GM18951 (cell line): ENCODE measurements around the gene NT5DC1.

Experiments used
- POLR2A ChIP-seq: IDR thresholded peaks from 4 replicates; pipeline ENCODE4 v1.6.1; 2011; ENCODE audit warnings: mild to moderate bottlenecking; ENCODE audit not compliant: insufficient read length, insufficient read depth; ENCODE audit errors: extremely low read depth
- in situ Hi-C: fragments of 300-500 bp; cut with MboI; formaldehyde crosslinking; loops from one replicate; pipeline ENCODE4 v1.12.0; 2022; ENCODE audit warnings: low sequenced_read_pairs, mixed read lengths, inconsistent platforms; ENCODE audit not compliant: unreplicated experiment

The NT5DC1 gene

DNA sequence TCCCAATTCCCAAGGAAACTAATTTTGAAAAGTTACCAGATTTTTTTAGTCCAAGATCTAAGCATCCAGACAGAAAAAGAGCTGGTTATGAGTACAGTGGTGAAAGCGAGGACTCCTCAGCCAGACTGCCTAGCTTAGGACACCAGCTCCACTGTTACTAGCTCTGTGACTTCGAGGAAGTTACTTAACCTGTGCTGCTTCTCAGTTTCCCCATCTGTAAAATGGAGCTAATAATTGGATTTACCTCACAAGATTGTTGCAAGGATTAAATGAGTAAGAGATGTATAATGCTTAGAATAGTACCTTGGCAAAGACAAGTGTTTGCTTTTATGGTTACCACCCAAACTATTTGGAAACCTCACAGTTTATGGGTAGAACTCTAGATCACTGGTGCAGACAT is 1.1 kb downstream of the NT5DC1 start:
- in situ Hi-C loops: no loop called here
- no peak for TF ChIP-seq POLR2A

DNA sequence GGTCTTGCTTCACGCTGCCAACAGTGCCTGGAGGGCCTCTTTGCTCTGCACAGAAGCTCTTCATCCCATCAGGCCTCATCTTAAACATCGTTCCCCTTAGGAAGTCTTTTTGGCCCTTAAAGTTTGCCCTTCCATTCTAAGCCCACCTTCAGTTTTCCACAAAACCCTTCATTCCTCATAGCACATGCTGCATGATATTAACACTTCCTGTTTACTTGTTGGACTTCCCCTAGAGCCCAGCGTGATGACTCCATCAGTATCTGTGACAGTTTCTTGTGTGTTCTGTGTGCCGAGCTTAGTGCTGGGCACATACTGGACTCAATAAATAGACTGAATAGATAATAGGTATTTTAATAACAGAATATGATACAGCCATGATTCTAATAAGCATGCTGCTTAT is 2.2 kb downstream of the NT5DC1 start:
- no peak for TF ChIP-seq POLR2A
- in situ Hi-C loops: no loop called here

DNA sequence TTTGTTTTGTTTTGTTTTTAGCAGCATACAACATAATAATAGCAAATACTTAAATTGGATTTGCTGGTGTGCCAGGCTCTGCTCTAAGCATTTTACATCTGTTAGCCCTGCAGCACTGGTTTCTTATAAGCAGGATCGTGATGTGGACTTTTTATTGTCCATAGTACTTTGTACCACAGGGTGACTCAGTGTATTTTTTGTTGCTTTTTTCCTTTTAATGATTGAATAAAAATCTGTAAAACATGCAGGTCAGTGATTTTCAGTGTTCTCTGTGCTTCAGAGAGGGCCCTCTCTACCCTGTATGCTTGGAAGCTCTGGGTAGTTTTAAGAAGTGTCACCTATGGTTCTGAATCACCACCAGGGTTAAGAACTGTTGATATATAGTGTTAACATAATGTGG is 4.0 kb downstream of the NT5DC1 start:
- in situ Hi-C loops: no loop called here
- TF ChIP-seq POLR2A: no peak

DNA sequence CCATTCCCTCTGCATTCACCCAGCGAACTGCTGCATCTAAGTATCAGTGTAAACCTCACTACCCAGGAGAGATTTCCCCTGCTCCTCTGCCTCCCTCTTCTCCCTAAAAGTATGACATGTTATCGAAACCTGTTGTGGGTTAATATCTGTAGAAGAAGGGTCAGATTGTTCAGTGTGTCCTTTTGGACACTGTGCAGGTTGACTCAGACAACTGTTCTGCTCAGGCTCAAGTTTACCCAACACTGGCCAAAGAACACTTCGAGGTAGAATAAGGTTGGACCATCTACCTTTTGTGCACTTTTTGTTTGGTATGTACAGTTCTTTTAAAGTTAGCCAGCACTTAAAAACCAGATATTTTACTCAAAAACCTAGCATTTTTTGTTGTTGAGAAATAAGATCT is 4.6 kb downstream of the NT5DC1 start:
- in situ Hi-C loops: no loop called here

DNA sequence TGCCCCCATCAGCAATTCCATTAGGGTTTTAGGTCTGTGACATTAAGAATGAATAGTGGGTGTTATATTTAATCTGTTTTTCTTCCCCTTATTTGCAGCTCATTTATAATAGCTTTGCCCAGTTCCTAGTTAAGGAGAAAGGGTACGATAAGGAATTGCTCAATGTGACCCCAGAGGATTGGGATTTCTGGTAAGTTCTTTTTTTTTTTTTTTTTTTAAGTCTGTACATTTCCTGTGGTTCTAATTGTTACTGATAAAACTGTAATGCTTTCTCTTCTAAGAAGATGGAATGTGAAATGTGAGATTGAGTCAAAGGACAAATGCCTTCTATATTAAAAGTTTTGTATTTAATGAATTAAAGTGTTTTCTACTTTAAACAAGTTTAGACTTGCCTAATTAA is 5.5 kb downstream of the NT5DC1 start:
- in situ Hi-C loops: no loop called here
- TF ChIP-seq POLR2A: no peak

More for the DNA sequence above, 4.6 kb downstream of the NT5DC1 start:
- TF ChIP-seq POLR2A: no peak

DNA sequence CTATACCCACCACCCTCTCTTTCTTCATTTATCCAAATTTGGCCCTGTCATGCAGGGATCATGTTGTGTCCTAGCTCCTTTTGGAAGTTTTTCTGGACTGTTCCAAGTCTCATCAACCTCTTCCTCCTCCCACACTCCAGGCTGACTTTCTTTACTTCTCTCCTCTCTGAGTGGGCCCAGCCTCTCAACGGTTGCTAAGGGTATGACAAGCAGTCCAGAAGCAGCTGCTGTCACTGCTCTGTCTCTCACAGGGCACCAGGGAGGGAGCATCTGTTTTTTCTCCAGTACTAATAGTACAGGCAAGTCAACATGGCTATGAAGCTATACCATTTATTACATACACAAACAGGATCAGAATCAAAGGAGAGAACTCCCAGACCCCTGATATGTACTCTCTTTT is 8.2 kb downstream of the NT5DC1 start:
- in situ Hi-C loops: no loop called here
- TF ChIP-seq POLR2A: no peak

DNA sequence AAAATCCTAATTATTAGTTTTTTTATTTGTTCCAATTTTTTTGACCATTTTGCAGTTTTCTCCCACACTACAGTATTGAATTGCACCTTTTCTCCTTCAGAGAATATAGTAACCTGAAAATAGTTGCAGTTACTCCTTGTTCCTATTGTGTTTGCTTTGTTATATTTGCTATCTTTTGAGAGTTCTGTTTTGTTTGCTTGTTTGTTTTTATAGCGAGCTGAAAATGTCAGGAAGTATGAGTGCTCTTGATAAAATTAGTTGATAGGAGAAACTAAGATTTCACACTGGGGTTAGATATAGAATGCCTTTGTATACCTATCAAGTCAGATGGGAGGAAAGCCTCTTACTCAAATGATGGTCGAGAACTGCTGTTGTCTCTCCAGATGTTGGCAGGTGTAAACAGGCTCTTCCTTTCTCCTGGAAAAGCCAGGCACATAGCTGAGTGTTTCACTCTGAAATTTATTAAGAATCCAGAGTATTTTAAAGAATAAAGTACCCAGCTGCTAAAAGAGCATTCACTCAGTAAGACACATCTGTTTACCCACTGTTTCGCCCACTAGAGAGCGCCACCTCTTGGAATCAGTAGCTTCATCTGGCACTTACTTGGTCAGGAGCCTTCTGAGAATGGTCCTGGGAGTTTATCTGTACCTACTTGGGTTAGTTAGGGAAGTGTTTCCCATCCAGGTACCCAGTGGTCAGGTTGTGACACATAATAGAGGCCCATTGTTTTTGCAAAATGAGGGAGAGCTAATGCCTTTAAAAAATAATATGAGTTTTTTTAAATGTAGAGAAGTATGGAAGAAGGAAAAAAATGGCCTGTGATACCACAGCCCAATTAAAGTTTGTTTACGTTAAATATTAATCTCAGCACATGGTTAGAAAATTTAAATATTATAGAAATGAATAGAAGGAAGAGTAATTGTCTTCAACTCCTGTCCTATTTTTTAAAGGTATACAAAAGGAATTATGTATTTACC is 11.2 kb downstream of the NT5DC1 start:
- in situ Hi-C loops: no loop called here
- TF ChIP-seq POLR2A: no peak

DNA sequence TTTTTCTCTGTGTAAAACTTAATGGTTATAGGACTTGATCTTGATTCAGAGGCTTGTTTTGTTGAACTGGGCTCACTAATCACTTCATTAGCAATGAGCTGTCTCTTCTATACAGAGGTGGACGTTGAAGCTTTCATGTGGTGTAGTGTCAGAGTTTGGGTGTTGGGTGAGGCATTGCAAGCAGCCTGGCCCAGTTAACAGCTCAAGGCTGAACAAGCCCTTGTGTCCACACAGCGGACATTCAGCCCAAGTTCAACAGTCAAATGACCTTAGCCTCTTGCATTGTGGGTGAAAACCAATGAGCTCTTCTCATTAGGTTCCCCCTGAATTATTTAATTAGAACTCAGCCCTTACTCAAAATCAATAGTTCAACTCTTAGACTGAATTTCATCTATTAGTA is 12.7 kb downstream of the NT5DC1 start:
- in situ Hi-C loops: no loop called here
- TF ChIP-seq POLR2A: no peak

DNA sequence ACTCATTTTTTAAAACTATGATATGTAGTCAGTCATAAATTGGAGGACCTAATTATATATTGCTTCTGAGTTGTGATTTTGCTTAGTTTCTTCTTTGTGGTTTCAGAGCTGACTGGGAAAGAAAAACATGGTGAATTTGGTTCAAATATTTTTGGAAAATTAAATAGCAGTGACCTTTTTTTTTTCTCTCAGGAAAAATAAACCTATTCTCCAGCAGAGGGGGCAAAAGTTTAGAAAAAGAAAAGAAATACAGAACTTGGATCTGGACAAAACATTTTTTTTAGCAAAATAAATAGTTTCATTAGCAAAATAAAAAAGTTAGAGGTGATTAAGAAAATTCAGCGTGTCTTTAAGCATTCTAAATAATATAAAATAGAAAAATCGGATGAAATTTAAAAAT is 15.1 kb downstream of the NT5DC1 start:
- TF ChIP-seq POLR2A: no peak
- in situ Hi-C loops: no loop called here

DNA sequence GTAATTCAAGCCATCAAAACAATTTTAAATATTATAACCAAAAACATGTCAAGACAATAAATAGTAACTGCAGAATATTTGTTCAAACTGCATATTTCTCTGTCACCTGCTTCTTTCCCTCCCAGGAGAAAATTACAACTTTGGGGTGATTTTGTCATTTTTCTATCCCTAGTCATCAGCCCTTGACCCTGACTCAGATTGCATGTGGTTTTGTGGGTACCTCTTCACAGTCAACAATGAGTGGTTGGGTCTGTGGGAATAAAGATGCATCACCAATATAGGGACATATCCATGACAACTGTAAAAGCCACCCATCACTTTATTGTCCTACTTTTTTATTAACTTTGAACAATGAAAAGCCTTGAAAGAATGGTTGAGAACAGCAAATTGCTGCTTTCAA is 18.0 kb downstream of the NT5DC1 start:
- TF ChIP-seq POLR2A: no peak
- in situ Hi-C loops: no loop called here

DNA sequence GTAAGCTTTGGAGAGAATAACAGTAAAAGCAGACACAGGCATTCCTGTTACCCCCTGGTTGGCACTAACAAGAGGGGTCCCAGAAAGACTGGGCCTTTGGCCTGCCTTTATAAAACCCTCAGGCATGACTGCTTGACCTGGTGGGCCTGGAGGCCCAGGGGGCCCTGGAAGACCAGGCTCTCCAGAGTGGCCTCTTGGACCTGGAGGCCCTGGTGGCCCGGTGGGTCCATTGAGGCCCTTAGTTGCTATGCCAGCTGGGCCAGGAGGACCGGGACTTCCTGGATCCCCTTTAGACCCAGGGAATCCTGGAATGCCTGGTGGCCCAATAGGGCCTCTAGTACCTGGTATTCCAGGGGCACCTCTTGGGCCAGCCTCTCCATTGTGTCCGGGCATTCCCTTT is 19.8 kb downstream of the NT5DC1 start:
- in situ Hi-C loops: no loop called here
- no peak for TF ChIP-seq POLR2A

DNA sequence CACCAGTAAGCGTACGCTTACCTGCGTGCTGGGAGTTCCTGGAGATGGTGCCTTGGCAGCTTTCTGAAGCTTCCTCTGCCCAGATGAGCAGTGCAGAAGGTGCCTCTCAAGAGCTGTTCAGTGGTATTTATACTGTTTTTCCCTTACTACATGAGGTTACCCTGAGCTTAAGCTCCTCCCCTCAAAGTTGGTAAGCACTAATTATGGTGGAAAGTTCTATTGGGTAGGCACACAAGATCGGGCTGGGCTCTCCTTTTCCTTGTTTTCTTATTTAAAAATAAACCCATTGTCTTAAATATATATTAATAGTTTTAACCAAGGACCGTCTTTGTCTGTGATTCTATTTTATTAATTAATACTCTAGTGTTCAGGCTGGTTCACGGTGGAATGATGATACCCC is 25.4 kb downstream of the NT5DC1 start, which contains the start of gene COL10A1:
Gene COL10A1 (minus strand): TSS at position 101 of the 400 bp plus-strand sequence. CDS start 640 bp downstream, outside the sequence.
- no peak for TF ChIP-seq POLR2A
- in situ Hi-C loops: no loop called here

DNA sequence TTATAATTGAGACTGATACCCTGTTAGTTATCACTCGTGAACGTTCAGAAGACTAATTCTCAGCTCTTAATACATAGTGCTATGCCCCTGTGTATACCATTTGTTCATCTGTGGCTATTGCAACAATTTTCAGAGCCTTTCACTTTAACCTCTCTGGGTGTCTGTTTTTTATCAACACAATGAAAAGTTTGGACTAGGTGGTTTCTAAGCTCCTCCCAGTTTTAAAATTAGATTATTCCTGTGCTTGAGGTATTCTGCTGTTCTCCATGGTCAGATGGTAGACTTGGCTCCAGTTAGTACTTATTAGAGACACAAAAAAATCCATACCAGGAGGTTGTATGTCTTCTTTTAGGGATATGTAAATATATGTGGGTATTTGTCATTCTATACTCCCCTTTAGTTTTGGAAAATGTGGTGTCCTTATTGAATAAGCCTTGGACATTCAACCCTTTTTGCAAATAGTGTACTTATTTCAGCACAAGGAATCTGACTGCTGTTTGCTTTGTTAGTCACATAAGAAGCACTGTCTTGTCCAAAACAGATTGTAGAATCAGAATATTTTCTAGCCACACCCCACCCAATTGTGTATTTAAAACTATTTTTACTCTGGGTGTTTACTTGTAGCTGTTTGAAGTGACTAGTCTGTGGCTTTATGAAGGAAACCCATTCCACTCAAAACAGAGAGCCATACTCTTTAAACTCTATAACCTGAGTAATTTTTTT is 27.3 kb downstream of the NT5DC1 start:
- in situ Hi-C loops: no loop called here
- TF ChIP-seq POLR2A: no peak

DNA sequence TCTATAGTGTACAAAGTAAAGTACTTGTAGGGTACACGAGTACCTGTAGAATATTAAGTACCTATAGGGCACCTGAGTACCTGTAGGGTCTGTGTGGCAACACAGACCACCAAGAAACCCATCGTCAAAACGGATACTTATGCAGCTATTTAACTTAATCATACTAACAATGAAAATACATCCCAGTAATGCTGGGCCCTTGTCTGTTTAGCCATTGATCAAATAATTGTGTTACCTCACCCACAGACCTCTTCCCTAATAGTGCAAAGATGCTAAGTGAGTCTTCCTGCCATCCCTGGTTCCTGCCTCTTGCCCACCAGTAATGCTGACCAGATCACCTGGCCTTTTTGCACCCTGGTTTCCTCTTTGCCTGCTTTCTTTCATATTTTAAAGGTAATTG is 32.8 kb downstream of the NT5DC1 start:
- in situ Hi-C loops: no loop called here
- TF ChIP-seq POLR2A: no peak

DNA sequence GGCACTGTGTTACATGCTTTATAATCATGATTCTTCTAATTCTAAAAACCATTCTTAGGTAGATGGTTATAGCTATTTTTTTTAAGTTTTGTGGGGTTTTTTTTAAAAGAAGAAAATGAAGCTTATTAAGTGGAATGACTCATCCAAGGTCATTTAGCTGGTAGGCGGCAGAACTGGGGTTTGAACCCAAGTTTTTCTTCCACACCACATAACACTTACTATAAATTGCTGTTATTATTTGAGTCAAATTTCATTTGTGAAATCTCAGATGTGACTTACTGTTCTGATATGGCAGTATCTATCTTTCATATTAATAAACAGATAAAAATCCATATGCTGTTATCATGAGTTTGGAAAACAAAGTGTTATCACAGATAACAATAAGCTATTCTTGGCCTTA is 35.7 kb downstream of the NT5DC1 start:
- in situ Hi-C loops: no loop called here
- TF ChIP-seq POLR2A: no peak
